GM19463 (cell line): Measurements from ENCODE around the gene ZFR2.
"Not testable (repeated sequence)": the region's sequence is repeated elsewhere in the genome, so short reads cannot be mapped to it uniquely, and the experiment has no call there.

Experiments used
- ATAC-seq: cut with Tn5 transposase; IDR thresholded peaks from one replicate; pipeline ENCODE4 v1.9.1; 2021; ENCODE audit warnings: mild to moderate bottlenecking, moderate library complexity; ENCODE audit not compliant: unreplicated experiment

Gene ZFR2

GRCh38 chr19:3816566-3817218, 52.1 kb downstream of the ZFR2 start:
- no peak for ATAC-seq

- not testable (repeated sequence) for ATAC-seq
These were observed 52.7 kb downstream of the ZFR2 start for GRCh38 chr19:3816148-3816547.

- no peak for ATAC-seq
These were observed 54.2 kb downstream of the ZFR2 start for GRCh38 chr19:3814648-3815047.

GRCh38 chr19:3813473-3814392, 55.1 kb downstream of the ZFR2 start:
- no peak for ATAC-seq

- ATAC-seq, result no peak
These were observed 58.0 kb downstream of the ZFR2 start for GRCh38 chr19:3810708-3811355.

- no peak for ATAC-seq
These were observed 58.7 kb downstream of the ZFR2 start for GRCh38 chr19:3809881-3810707.

- no peak for ATAC-seq
These were observed 60.3 kb downstream of the ZFR2 start for GRCh38 chr19:3808420-3809143.

- ATAC-seq, result no peak
These were observed 61.1 kb downstream of the ZFR2 start for GRCh38 chr19:3807574-3808354.

- no peak for ATAC-seq
These were observed 61.7 kb downstream of the ZFR2 start for GRCh38 chr19:3807131-3807480.

GRCh38 chr19:3805859-3806258, 63.0 kb downstream of the ZFR2 start:
- no peak for ATAC-seq

GRCh38 chr19:3804429-3804828, 64.4 kb downstream of the ZFR2 start:
- no peak for ATAC-seq

GRCh38 chr19:3803986-3804385, 64.9 kb downstream of the ZFR2 start:
- ATAC-seq, result no peak

- no peak for ATAC-seq
These were observed 65.5 kb downstream of the ZFR2 start for GRCh38 chr19:3803114-3803888.

- ATAC-seq, result no peak
These were observed 67.3 kb downstream of the ZFR2 start for GRCh38 chr19:3801412-3802096.

- no peak for ATAC-seq
These were observed 67.8 kb downstream of the ZFR2 start for GRCh38 chr19:3800996-3801395.

- no peak for ATAC-seq
These were observed 70.7 kb downstream of the ZFR2 start for GRCh38 chr19:3798137-3798536.

- no peak for ATAC-seq
These were observed 72.5 kb downstream of the ZFR2 start for GRCh38 chr19:3796358-3796757.

- no peak for ATAC-seq
These were observed 75.0 kb downstream of the ZFR2 start for GRCh38 chr19:3793799-3794198.
